CD4-positive, alpha-beta T cell treated with Interleukin-15 for 1 hour (primary cell): ENCODE measurements around the gene RSAD1.
"Not testable (repeated sequence)": the region's sequence is repeated elsewhere in the genome, so short reads cannot be mapped to it uniquely, and the experiment has no call there.

Source experiments
- DNase-seq: peaks from one replicate; pipeline ENCODE4 v3.0.0-alpha.2; 2020

The RSAD1 gene

DNA sequence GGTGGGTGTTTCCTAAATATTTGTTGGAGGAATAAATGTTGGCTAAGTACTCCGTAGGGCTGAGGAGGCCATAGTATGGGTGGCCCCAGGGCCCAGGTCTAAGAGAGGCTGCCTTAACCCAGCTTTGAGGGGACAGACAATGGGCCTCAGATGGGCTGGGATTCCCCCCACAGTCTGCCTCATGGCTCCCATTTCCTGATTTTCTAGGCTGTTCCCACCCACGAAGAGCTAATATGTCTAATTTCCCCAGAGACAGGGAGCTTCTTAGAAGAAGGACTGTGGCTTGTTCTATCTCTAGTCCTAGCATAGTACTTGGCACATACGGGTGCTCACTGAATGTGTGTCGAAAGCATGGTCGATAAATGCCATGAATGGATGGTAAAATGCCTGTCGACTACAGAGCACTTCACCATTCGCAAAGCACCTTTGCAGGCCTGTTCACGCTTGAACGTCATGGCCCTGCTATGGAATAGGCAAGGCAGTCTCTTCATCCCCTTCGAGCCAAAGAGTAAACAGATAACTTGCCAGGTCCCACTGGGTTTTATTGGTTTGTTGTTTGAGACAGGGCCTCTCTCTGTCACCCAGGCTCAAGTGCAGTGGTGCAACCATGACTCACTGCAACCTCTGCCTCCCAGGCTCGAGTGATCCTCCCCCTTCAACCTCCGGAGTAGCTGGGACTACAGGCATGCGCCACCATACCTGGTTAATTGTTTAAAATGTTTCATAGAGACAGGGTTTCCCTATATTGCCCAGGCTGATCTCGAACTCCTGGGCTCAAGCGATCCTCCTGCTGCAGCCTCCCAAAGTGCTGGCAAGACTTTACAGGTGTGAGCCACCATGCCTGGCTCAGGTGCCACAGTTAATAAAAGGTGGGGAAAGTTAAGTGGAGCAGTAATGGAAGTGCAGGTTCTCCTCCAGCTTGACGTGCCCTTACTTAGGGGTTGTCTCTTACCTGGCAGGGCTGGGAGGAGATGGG lies 19.7 kb upstream of the RSAD1 start:
- DNase-seq, result no peak

- DNase-seq, result no peak
Measured at GRCh38 chr17:50459756-50460155, 18.9 kb upstream of the RSAD1 start.

DNA sequence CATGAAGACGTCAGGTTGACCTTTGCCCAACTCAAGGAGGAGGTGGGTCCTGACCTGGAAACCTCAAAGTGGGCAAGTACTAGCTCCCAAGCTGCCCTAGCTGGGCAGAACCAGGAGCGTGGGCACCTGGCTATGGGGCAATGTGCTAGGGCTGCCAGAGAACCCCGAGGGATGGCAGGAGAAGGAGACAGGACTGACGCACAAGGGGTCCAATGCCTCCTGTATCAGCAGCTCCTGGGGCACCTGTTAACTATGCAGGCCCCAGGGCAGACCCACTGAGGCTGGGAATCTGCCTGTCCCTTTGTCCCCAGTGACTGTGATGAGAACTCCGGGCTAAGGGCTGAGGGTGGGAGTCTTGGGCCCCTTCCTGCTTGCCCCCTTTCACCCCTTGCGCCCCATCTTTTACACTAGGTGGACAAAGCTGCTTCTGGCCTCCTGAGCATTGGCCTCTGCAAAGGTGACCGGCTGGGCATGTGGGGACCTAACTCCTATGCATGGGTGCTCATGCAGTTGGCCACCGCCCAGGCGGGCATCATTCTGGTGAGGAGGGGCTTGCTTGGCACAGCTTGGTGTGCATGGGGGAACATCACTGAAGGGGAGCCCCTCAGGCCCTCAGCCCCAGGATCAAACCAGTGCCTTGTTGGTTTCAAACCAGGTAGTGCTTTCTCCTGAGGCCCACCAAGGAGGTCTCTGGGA lies 17.7 kb upstream of the RSAD1 start:
- DNase-seq, result no peak

DNA sequence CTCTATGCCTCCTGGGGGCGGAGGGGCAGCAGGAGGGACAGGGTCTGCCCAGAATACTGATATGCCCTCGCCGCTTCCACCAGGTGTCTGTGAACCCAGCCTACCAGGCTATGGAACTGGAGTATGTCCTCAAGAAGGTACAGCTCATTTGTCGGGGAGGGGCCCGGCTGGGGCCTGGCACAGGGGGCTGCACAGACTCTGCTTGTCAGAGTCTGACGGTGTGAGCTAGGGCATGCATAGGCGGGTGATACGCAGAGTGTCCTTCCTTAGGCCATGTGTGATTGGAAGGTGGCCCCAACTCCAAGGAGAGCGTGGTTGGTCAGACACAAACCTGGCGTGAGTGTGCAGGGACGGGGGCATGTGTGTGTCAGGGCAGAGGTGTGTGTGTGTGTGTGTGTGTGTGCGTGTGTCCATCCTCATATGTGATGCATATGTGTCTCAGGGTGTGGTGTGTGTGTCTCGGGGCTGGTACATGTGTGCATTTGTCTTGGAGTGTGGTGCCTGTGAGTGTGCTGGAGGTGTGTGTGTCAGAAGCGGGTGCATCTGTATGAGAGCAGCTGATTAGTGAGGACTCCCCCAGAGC lies 17.0 kb upstream of the RSAD1 start:
- DNase-seq, result no peak

- no peak for DNase-seq
Measured at GRCh38 chr17:50462446-50462845, 16.2 kb upstream of the RSAD1 start.

DNA sequence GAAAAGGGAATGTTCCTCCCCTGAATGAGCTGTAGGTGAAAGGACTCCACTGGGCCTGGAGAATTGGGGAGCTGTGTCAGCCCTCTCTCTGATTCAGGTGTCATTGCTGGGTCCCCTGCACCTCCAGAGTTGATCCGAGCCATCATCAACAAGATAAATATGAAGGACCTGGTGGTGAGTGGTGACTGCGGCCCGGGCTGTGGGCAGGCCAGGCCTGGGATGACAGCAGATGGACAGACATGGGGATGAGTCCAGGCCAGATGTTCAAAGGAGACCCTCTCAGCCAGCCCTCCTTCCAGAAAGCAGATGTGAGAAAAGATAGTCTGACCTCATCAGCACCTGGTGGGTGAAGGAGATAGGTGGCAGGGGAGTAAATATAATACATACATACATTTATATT lies 14.5 kb upstream of the RSAD1 start:
- DNase-seq, result no peak

DNA sequence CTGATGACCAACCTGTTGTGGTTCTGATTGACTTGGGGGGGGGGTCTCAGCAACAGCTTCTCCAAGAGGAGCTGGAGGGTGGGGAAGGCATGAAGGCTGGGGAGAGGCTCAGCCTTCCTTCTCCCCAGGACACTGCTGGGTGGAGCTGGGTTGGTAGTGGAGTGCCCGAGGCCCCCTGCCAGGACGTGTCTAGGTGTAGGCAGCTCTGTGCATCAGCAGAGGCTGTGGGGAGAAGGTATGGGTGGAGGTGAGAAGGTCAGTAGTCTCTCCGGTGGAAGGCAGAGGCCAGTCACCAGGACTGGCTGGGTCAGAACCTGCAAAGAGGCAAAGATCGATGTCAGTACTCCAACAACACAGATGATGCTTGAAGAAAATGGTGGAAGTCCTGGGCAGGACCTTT lies 13.9 kb upstream of the RSAD1 start:
- DNase-seq, result no peak

DNA sequence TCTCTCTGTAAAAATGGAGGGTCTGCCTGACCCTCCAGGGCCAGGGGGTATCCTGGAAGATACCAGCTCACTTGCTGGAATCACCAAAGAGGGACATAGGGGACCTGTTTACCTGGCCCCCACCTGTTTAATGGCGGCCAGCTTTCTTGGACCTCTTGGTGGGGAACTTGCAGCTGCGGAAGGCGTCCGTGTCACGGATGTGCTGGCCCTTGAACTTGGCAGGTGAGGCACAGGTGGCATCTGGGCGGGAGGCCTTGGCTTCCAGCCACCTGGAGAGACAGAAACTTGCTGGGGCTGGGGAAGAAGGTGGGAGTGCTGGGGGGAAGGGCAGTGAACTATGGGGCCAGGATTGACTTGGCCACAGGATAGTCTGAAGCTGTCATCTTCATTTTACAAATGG lies 13.5 kb upstream of the RSAD1 start:
- no peak for DNase-seq

GRCh38 chr17:50465635-50466034 lies 13.0 kb upstream of the RSAD1 start:
- no peak for DNase-seq

- no peak for DNase-seq
Measured at GRCh38 chr17:50466371-50467113, 12.1 kb upstream of the RSAD1 start.

DNA sequence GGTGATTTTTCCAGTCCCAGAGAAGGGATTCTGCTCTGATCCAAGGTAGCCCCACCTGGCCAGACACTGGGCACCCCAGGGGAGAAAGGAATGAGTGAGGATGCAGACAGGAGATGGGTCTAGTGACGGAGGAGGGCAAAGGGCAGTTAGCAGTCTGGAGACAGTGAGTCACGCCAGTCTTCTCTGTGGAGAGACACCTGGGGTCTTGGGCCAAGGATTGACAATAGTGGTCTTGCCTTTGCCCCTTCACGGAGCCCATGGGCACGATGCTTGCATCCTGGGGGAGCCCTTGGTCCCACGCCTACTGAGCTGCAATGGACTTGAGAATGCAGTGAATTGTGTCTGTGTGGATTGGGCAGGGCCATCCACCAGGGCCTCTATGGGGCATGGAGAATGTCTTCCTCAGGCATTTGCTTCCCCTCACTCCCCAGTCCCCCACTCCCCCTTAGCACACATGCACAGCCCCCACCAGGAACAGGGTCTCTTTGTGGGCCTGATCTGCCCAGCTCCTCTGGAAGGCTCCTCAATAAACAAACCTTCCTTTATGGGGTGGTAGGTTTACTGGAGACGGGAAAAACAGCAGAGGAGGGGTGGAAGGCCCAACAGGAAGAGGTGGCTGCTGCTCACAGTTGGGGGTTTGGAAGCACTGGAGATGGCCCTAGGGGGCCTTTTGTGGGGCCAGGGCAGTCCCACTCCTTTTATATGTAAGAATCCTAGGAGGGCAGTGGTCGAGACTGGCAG lies 11.4 kb upstream of the RSAD1 start:
- DNase-seq, result no peak

GRCh38 chr17:50467855-50468303 lies 10.8 kb upstream of the RSAD1 start:
- no peak for DNase-seq

DNA sequence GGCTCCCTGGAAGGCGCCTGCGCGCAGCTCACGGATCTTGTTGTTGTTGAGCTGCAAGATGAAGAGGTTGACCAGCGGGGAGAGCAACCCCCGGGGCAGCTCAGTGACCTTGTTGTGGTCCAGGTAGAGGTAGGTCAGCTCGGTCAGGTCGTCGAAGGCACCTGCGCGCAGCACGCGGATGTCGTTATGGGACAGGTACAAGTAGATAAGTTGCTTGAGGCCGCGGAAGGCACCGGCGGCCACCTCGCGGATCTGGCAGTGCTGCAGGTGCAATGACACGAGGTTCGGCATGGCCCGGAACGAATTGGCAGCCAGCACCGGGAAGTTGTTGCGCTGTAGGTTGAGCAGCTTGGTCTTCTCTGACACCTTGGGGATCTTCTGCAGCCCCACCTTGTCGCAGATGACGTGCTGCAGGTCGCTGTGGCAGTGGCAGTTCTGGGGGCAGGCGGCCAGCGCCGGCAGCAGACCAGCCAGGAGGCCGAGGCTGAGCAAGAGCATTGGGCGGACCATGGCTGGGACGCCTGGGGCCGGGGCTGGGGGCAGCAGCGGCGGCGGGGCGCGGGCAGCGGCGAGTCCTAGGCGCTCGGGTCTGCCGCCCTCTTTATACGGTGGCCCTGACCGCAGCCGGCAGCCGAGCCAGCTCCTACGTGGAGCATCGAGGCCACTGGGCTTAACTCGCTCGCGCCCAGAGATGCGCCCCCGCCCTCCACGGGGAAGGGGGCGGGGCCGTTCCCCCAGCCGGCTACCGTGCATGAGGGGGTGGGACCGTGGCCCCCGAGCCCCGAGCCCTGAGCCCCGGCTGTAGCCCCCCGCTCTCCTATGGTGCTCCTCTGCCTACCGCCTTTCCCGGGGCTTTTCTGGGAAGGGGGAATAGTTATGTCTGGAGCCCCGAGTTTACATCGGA lies 10.1 kb upstream of the RSAD1 start, which contains the start of gene CHAD:
CHAD (minus strand) TSS at position 577 of the 904 bp plus-strand sequence; CDS start at position 510, 67 bp downstream.
- DNase-seq, result no peak

GRCh38 chr17:50469208-50469605 lies 9.5 kb upstream of the RSAD1 start:
- DNase-seq, result no peak

GRCh38 chr17:50469671-50470305 lies 8.9 kb upstream of the RSAD1 start:
- no peak for DNase-seq

- no peak for DNase-seq
Measured at GRCh38 chr17:50470426-50470825, 8.2 kb upstream of the RSAD1 start.

DNA sequence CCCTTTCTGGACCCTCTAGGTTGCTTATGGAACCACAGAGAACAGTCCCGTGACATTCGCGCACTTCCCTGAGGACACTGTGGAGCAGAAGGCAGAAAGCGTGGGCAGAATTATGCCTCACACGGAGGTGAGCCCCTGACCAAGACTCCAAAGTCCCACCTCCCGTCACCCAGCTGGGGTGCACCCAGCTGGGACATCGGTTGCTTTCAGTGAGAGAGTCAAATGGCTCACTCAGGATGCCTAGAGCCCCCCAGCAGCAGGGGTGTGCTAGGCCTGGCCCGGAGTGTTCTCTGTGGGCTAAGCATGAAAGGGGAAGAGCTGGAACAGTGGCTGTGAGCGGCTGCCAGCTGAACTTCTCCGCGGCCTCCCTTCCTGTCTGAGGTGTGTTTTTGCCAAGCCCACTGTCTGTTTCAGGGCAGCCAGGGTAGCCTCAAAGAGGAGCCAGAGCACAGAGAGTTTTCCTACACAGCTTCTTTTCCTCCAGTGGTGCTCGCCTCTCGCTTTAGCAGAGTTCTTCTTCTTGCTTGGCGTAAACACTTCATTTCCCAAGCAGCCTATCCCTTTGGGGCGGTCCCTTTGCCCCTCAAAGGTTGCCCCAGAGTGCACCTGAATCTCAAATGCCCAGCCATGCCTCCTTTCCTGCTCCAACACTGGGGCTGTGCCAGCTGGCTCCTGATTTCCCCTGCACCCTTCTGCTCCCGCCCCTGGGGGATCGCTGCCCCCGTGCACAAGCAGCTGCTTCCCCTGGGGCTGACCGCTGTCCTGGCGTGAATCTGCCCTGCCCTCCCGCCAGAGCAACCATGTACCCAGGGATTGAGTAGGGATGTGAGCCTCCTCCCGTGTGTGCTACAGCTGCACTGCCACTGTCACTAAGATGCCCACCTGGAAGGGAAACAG lies 7.4 kb upstream of the RSAD1 start:
- DNase-seq, result no peak

GRCh38 chr17:50472286-50472685 lies 6.4 kb upstream of the RSAD1 start:
- DNase-seq, result no peak

DNA sequence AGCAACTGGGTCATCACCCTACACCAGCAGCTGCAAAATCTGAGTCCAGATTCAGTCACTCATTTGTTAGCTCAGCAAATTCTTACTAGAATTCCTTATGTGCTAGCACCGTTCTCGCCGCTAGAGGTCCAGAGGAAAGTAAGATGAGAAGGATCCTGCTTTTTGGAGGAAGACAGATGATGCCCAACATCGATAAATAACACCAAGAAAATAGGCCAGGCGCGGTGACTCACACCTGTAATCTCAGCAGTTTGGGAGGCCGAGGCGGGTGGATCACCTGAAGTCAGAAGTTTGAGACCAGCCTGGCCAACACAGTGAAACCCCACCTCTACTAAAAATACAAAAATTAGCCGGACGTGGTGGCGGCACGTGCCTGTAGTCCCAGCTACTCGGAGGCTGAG lies 5.9 kb upstream of the RSAD1 start:
- DNase-seq, result not testable (repeated sequence)
